SK-N-MC (cell line): ENCODE measurements around the gene ARHGEF37.

Experiments used
- EZH2 ChIP-seq: fragments of 200-600 bp; sonication (generic); IDR thresholded peaks from one replicate; pipeline ENCODE4 v1.6.1; 2017; ENCODE audit warnings: antibody characterized with exemption
- FOXP2 ChIP-seq: optimal IDR thresholded peaks from 2 replicates; pipeline ENCODE3; 2011; ENCODE audit warnings: mild to moderate bottlenecking, moderate library complexity; ENCODE audit not compliant: insufficient read depth; ENCODE audit errors: extremely low read length, control extremely low read depth
- POLR2AphosphoS5 ChIP-seq: IDR thresholded peaks from 2 replicates; pipeline ENCODE4 v1.6.1; 2012; ENCODE audit warnings: mild to moderate bottlenecking, low read depth, low read length, borderline replicate concordance

DNA sequence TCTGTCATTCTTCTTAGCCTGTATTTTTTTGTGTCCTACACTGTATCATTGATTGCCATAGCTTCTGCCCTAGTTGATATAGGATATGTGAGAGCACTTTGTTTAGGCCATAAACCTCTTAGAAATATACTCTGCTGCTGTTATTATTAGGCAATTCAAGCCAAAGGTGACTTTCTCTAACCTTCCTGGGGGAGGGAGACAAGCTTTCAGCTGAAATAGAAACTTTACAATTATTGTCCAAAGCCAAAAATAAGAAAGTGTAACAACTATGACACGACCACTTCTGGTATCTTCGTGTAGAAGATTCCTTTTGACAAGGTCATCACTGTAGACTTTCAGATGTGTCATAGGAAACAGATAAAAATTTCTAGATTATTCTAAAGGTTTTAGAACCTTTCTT lies 17.8 kb upstream of the ARHGEF37 start:
- TF ChIP-seq POLR2AphosphoS5 (no peak), EZH2 (no peak), FOXP2 (no peak)
